Adipocyte (in vitro differentiated cells): Measurements from ENCODE around the gene EHHADH.
"Not testable (repeated sequence)": the region's sequence is repeated elsewhere in the genome, so short reads cannot be mapped to it uniquely, and the experiment has no call there.

Experiments used
- DNase-seq: peaks from one replicate; pipeline ENCODE4 v3.0.0-alpha.2; 2015; ENCODE audit warnings: low read depth
- H3K27me3 ChIP-seq: replicated peaks from 2 replicates; pipeline ENCODE4 v1.7.0; 2013; ENCODE audit warnings: mild to moderate bottlenecking, low read length, moderate library complexity; ENCODE audit not compliant: control insufficient read depth, insufficient read depth
- H3K36me3 ChIP-seq: 2 replicates; pipeline ENCODE4 v1.7.0; 2013; ENCODE audit warnings: low read length, mild to moderate bottlenecking, moderate library complexity; ENCODE audit not compliant: control insufficient read depth, insufficient read depth, severe bottlenecking
- H3K4me1 ChIP-seq: 2 replicates; pipeline ENCODE4 v1.7.0; 2013; ENCODE audit warnings: mild to moderate bottlenecking, low read length, moderate library complexity; ENCODE audit not compliant: control insufficient read depth, insufficient read depth
- H3K4me3 ChIP-seq: 2 replicates; pipeline ENCODE4 v1.7.0; 2013; ENCODE audit warnings: mild to moderate bottlenecking, low read length, moderate library complexity
- H3K9ac ChIP-seq: 2 replicates; pipeline ENCODE4 v1.7.0; 2013; ENCODE audit warnings: mild to moderate bottlenecking, low read length, moderate library complexity
- H3K9me3 ChIP-seq: 2 replicates; pipeline ENCODE4 v1.7.0; 2013; ENCODE audit warnings: mild to moderate bottlenecking, low read length, moderate library complexity; ENCODE audit not compliant: control insufficient read depth

The EHHADH gene

GRCh38 chr3:185250653-185251052 is 3.2 kb downstream of the EHHADH start:
- no peaks in the 10 kb centered on the region for H3K9me3 ChIP-seq
- DNase-seq, result no peak

DNA sequence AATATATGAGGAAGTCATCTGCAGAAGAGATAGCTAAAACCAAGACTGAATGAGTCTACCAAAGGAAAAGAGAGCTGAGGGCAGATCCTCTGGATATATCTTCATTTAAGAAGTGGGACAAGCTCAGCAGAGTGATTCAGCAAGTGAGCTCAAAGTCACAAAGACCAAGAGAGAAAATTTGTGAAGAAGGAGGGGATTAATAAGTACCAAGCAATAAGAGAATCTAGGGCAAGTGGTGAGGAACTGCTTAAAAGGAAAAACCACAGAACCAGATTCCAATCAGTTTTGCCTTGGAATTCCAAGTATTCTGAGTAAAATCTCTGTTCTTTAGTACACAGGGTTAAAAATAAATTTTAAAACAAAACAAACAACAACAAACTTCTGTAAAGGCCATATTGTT is 3.6 kb downstream of the EHHADH start:
- no peak for DNase-seq
- Histone ChIP-seq H3K4me1 (peaks cover 18% of the 10 kb centered on the region), H3K9ac (no peak overlapping the region), H3K27me3 (no peaks in the 10 kb centered on the region), H3K4me3 (peak overlapping the region; percentile 5), H3K36me3 (peaks cover 16% of the 10 kb centered on the region), H3K9me3 (no peaks in the 10 kb centered on the region)

More at GRCh38 chr3:185250653-185251052, 3.2 kb downstream of the EHHADH start:
- Histone ChIP-seq H3K9ac (peak overlapping the region; percentile 43), H3K4me1 (peaks cover 18% of the 10 kb centered on the region), H3K27me3 (no peaks in the 10 kb centered on the region), H3K36me3 (peaks cover 15% of the 10 kb centered on the region), H3K4me3 (peak overlapping the region; percentile 5)

- Histone ChIP-seq H3K27me3 (no peaks in the 10 kb centered on the region), H3K4me3 (no peak overlapping the region), H3K4me1 (no peaks in the 10 kb centered on the region), H3K9ac (no peak overlapping the region), H3K36me3 (peaks cover 20% of the 10 kb centered on the region), H3K9me3 (peaks cover 11% of the 10 kb centered on the region)
- no peak for DNase-seq
Measured at GRCh38 chr3:185242642-185243041, 11.2 kb downstream of the EHHADH start.

DNA sequence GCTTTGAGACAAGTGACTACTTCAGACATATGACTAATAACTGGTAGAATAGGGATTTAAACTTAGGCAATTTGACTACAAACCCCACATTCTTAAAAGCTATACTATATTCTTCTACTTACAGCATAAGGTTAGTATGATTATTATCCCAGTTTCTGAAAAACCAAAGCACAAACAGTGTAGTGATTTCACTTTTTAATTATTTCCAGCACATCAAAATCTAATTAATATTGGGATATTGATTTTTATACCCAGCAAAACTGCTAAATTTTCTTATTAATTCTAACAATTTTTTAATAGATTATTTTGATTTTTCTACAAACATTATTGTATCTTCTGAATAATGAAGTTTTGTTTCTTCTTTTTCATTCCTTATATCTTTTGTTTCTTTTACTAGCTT is 16.9 kb downstream of the EHHADH start:
- no peak for DNase-seq
- Histone ChIP-seq H3K27me3 (no peaks in the 10 kb centered on the region), H3K4me1 (no peaks in the 10 kb centered on the region), H3K36me3 (peaks cover 32% of the 10 kb centered on the region), H3K9me3 (peaks cover 41% of the 10 kb centered on the region), H3K4me3 (peak overlapping the region; percentile 4), H3K9ac (no peak overlapping the region)

DNA sequence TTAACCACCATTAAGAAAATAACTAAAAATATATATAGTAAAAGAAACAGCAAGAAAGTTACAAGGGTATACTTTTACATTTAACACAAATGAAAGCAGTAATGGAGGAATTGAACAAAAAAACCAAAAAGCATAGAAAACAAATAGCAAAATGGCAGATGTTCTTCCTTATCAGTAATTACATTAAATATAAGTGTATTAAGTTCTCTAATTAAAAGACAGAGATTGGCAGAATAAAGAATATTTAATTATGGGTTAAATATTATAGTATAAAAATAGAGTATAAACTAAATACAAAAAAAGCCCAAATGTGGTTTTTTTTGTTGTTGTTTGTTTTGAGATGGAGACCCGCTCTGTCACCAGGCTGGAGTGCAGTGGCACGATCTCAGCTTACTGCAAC is 20.5 kb downstream of the EHHADH start:
- H3K9me3 ChIP-seq, result peaks cover 41% of the 10 kb centered on the region
- no peak for DNase-seq
- H3K27me3 ChIP-seq, result no peaks in the 10 kb centered on the region
- H3K9ac ChIP-seq, result no peak overlapping the region
- H3K36me3 ChIP-seq, result peaks cover 27% of the 10 kb centered on the region
- no peak overlapping the region for H3K4me3 ChIP-seq
- no peaks in the 10 kb centered on the region for H3K4me1 ChIP-seq

- not testable (repeated sequence) for H3K9me3 ChIP-seq, H3K4me3 ChIP-seq, H3K9ac ChIP-seq, DNase-seq, H3K36me3 ChIP-seq, H3K27me3 ChIP-seq
- peaks cover 18% of the 10 kb centered on the region for H3K4me1 ChIP-seq
Measured at GRCh38 chr3:185226526-185226925, 27.3 kb downstream of the EHHADH start.

GRCh38 chr3:185225523-185225922 is 28.3 kb downstream of the EHHADH start:
- H3K27me3 ChIP-seq, result no peaks in the 10 kb centered on the region
- H3K36me3 ChIP-seq, result no peaks in the 10 kb centered on the region
- no peaks in the 10 kb centered on the region for H3K9me3 ChIP-seq
- peaks cover 18% of the 10 kb centered on the region for H3K4me1 ChIP-seq
- peak overlapping the region; percentile 13 for H3K9ac ChIP-seq
- no peak overlapping the region for H3K4me3 ChIP-seq
- peak; percentile 60 for DNase-seq

DNA sequence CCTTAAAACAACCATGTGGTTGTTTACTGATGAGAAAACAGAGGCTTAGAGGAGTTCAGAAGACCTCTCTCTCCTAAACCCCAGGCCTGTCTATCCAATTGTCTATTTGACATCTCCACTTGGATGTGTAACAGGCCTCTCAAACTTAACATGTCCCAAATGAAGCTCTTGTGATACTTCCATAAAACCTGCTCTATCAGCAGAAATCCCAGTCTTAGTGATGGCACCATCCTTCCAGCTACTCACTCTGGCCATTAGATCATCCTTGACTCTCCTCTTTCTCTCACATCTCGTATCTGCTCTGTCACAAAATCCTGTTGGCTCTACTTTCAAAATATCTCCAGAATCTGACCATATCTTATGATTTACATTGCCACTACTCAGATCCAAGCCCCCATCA is 28.8 kb downstream of the EHHADH start:
- H3K36me3 ChIP-seq, result no peaks in the 10 kb centered on the region

DNA sequence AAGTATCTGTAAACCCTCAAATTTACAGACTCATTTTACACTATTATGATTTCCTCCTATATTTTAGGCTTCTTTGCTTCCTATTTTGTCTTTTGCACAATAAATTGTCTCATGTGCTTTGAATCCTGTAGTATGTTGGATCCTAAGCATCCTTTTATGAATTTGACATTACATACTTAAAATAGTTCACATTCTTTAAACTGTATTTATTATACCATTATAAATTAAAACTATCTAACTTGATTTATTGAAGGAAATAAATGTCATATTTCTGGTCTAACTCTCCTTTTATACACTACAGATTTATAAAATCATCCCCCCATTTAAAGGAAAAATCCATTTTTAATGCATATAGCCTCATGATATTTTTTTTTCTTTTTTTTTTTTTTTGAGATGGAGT is 32.6 kb downstream of the EHHADH start:
- no peaks in the 10 kb centered on the region for H3K9me3 ChIP-seq
- H3K4me1 ChIP-seq, result peaks cover 23% of the 10 kb centered on the region
- H3K4me3 ChIP-seq, result no peak overlapping the region
- no peak for DNase-seq
- no peaks in the 10 kb centered on the region for H3K27me3 ChIP-seq
- H3K36me3 ChIP-seq, result no peaks in the 10 kb centered on the region
- H3K9ac ChIP-seq, result no peak overlapping the region

More for the DNA sequence above, 28.8 kb downstream of the EHHADH start:
- no peak for DNase-seq
- no peak overlapping the region for H3K4me3 ChIP-seq
- H3K9ac ChIP-seq, result peak overlapping the region; percentile 13
- H3K4me1 ChIP-seq, result peaks cover 18% of the 10 kb centered on the region
- H3K27me3 ChIP-seq, result no peaks in the 10 kb centered on the region
- H3K9me3 ChIP-seq, result no peaks in the 10 kb centered on the region

- H3K27me3 ChIP-seq, result no peaks in the 10 kb centered on the region
- H3K9ac ChIP-seq, result peak overlapping the region; percentile 11
- H3K36me3 ChIP-seq, result no peaks in the 10 kb centered on the region
- H3K4me3 ChIP-seq, result peak overlapping the region; percentile 57
- H3K9me3 ChIP-seq, result no peaks in the 10 kb centered on the region
- peaks cover 11% of the 10 kb centered on the region for H3K4me1 ChIP-seq
- DNase-seq, result peak; percentile 42
Measured at GRCh38 chr3:185216607-185216958, 37.3 kb downstream of the EHHADH start.

DNA sequence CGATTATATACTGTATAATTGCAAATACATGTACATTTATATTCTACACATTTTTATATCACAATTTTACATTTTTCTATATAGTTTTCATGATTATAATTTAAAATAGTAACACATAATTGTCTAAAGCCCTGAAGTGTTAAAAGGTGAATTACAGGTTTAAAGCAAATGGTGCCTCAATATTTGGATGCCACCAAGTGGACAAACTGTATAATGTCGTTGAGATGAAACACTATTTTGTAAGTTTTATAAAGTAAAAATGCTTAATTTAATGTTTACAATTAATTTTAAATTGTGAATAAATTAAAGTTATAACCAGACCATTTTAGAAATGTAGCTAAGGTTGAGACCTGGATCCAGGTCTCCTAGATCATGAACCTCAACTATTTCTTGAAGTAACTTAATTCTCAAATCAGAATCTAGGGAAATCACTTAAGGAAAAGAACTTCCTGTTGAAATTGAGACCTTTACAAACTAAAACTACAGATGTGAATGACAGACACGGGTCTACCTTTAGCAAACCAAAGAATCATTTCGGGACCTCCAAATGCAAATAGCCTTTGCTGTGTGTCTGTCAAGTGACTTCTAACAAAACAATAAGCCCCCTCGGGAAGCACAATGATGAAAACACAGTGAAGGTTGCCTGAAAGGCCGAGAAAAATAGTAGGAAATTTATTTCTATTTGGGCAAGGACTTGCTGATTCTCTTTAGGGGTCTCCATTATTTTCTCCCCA is 37.8 kb downstream of the EHHADH start:
- peak; percentile 61 for DNase-seq
- H3K9me3 ChIP-seq, result no peaks in the 10 kb centered on the region
- H3K4me3 ChIP-seq, result peak overlapping the region; percentile 57
- no peaks in the 10 kb centered on the region for H3K36me3 ChIP-seq
- H3K27me3 ChIP-seq, result no peaks in the 10 kb centered on the region
- peaks cover 11% of the 10 kb centered on the region for H3K4me1 ChIP-seq
- peak overlapping the region; percentile 11 for H3K9ac ChIP-seq

- Histone ChIP-seq H3K9me3 (no peaks in the 10 kb centered on the region), H3K36me3 (no peaks in the 10 kb centered on the region), H3K27me3 (no peaks in the 10 kb centered on the region), H3K4me3 (no peak overlapping the region), H3K4me1 (peaks cover 11% of the 10 kb centered on the region), H3K9ac (no peak overlapping the region)
- DNase-seq, result peak; percentile 17
Measured at GRCh38 chr3:185212559-185212958, 41.3 kb downstream of the EHHADH start.
